ENCODE measurements around the gene ROR2.

The ROR2 gene

DNA sequence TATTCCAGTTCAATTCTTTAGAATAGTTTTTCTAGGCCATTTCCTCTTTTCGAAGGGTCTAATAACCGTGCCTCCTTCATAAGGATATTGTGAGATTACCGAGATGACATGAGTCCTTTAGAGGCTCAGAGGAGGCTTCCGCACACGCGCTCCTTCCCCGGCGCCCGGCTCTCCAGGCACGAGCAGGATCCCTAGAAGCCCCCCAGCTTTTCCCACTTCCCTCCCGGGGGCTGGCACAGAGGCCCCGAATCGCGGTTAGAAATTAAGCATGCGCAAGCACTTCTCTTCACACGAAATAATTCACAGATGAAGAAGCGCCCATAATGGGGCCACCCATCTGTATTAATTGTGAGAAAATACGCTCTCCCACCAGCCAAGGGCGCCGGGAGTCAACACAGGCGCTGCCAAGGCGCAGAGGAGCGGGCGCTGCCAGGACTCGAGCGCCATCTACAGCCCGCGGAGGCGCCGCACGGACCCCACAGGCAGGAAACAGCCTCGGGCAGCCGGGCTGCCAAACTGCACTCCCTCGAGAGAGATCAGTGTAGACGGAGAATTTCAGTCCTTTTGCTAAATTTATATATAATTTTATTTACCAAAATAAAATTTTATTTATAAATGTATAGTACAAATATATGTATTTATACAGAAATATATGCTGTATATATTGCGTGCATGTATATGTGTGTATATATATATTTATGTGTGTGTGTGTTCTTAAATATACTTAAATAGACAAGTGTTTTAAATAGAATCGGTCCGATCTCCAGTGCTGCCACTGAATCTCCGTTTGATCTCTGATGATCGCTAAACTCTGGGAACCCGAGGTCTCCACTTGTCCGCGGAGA, 268.3 kb downstream of the ROR2 start:
- Histone ChIP-seq H3K4me3 (ENCODE audit: low read length) (no peak overlapping the region), H4K8ac (ENCODE audit: low read depth, low read length) (no peak overlapping the region), H3K27ac (ENCODE audit: low read depth, low read length) (no peak overlapping the region), H4K5ac (ENCODE audit: low read length) (no peak overlapping the region), H3K79me1 (ENCODE audit: low read length) (no peaks in the 10 kb centered on the region), H3K79me2 (ENCODE audit: control insufficient read depth, insufficient read depth, low read length) (no peaks in the 10 kb centered on the region), H3K4me2 (ENCODE audit: low read length) (peak overlapping the region; percentile 22), H3K23ac (ENCODE audit: low read length) (no peak overlapping the region), H3K18ac (ENCODE audit: low read length) (no peak overlapping the region), H2BK5ac (ENCODE audit: low read length) (no peak overlapping the region), H3K27me3 (ENCODE audit: insufficient read depth, low read length, poor library complexity) (no peaks in the 10 kb centered on the region), H3K36me3 (ENCODE audit: control insufficient read depth, insufficient read depth, low read length) (no peaks in the 10 kb centered on the region), H3K4me1 (ENCODE audit: control insufficient read depth, low read depth, low read length) (no peaks in the 10 kb centered on the region), H2BK120ac (ENCODE audit: low read depth, low read length) (no peak overlapping the region), H3K56ac (ENCODE audit: low read length) (no peak overlapping the region), H3K4ac (ENCODE audit: low read depth, low read length) (no peak overlapping the region), H2AK5ac (ENCODE audit: low read length) (no peak overlapping the region), H3K9ac (ENCODE audit: low read length) (peak overlapping the region; percentile 21), H2BK15ac (replicated peaks; ENCODE audit: low read depth) (no peak overlapping the region)
- peak; percentile 79 for DNase-seq
- no CpG with 5 or more reads among the region's 43 CpGs for WGBS (ENCODE audit: extremely low coverage, insufficient coverage, low lambda C conversion rate)

GRCh38 chr9:91680998-91681397, 269.0 kb downstream of the ROR2 start:
- Histone ChIP-seq H4K5ac (ENCODE audit: low read length) (no peak overlapping the region), H2AK5ac (ENCODE audit: low read length) (no peak overlapping the region), H3K27me3 (ENCODE audit: insufficient read depth, low read length, poor library complexity) (no peaks in the 10 kb centered on the region), H3K18ac (ENCODE audit: low read length) (no peak overlapping the region), H3K4me3 (ENCODE audit: low read length) (no peak overlapping the region), H2BK5ac (ENCODE audit: low read length) (no peak overlapping the region), H3K9ac (ENCODE audit: low read length) (no peak overlapping the region), H4K8ac (ENCODE audit: low read depth, low read length) (no peak overlapping the region), H2BK15ac (replicated peaks; ENCODE audit: low read depth) (no peak overlapping the region), H2BK120ac (ENCODE audit: low read depth, low read length) (no peak overlapping the region), H3K23ac (ENCODE audit: low read length) (no peak overlapping the region), H3K79me1 (ENCODE audit: low read length) (no peaks in the 10 kb centered on the region), H3K56ac (ENCODE audit: low read length) (no peak overlapping the region), H3K36me3 (ENCODE audit: control insufficient read depth, insufficient read depth, low read length) (no peaks in the 10 kb centered on the region), H3K27ac (ENCODE audit: low read depth, low read length) (no peak overlapping the region), H3K4me2 (ENCODE audit: low read length) (no peak overlapping the region), H3K79me2 (ENCODE audit: control insufficient read depth, insufficient read depth, low read length) (no peaks in the 10 kb centered on the region), H3K4me1 (ENCODE audit: control insufficient read depth, low read depth, low read length) (no peaks in the 10 kb centered on the region), H3K4ac (ENCODE audit: low read depth, low read length) (no peak overlapping the region)
- no CpG with 5 or more reads among the region's 15 CpGs for WGBS (ENCODE audit: extremely low coverage, insufficient coverage, low lambda C conversion rate)
- DNase-seq, result no peak

GRCh38 chr9:91680106-91680505, 269.9 kb downstream of the ROR2 start:
- Histone ChIP-seq H3K27me3 (ENCODE audit: insufficient read depth, low read length, poor library complexity) (no peaks in the 10 kb centered on the region), H2BK15ac (replicated peaks; ENCODE audit: low read depth) (no peak overlapping the region), H3K56ac (ENCODE audit: low read length) (no peak overlapping the region), H2BK5ac (ENCODE audit: low read length) (no peak overlapping the region), H4K5ac (ENCODE audit: low read length) (no peak overlapping the region), H3K18ac (ENCODE audit: low read length) (no peak overlapping the region), H3K9ac (ENCODE audit: low read length) (no peak overlapping the region), H3K23ac (ENCODE audit: low read length) (no peak overlapping the region), H3K4me1 (ENCODE audit: control insufficient read depth, low read depth, low read length) (no peaks in the 10 kb centered on the region), H3K27ac (ENCODE audit: low read depth, low read length) (no peak overlapping the region), H3K79me1 (ENCODE audit: low read length) (no peaks in the 10 kb centered on the region), H3K36me3 (ENCODE audit: control insufficient read depth, insufficient read depth, low read length) (no peaks in the 10 kb centered on the region), H2BK120ac (ENCODE audit: low read depth, low read length) (no peak overlapping the region), H3K4me3 (ENCODE audit: low read length) (no peak overlapping the region), H4K8ac (ENCODE audit: low read depth, low read length) (no peak overlapping the region), H3K4ac (ENCODE audit: low read depth, low read length) (no peak overlapping the region), H3K4me2 (ENCODE audit: low read length) (no peak overlapping the region), H2AK5ac (ENCODE audit: low read length) (no peak overlapping the region), H3K79me2 (ENCODE audit: control insufficient read depth, insufficient read depth, low read length) (no peaks in the 10 kb centered on the region)
- DNase-seq, result no peak
- WGBS (ENCODE audit: extremely low coverage, insufficient coverage, low lambda C conversion rate), result no CpG with 5 or more reads among the region's 9 CpGs

GRCh38 chr9:91678807-91679580, 271.0 kb downstream of the ROR2 start:
- Histone ChIP-seq H3K27ac (ENCODE audit: low read depth, low read length) (no peak overlapping the region), H3K79me2 (ENCODE audit: control insufficient read depth, insufficient read depth, low read length) (no peaks in the 10 kb centered on the region), H3K27me3 (ENCODE audit: insufficient read depth, low read length, poor library complexity) (no peaks in the 10 kb centered on the region), H3K4ac (ENCODE audit: low read depth, low read length) (no peak overlapping the region), H3K18ac (ENCODE audit: low read length) (no peak overlapping the region), H3K4me1 (ENCODE audit: control insufficient read depth, low read depth, low read length) (no peaks in the 10 kb centered on the region), H2BK120ac (ENCODE audit: low read depth, low read length) (no peak overlapping the region), H4K5ac (ENCODE audit: low read length) (no peak overlapping the region), H3K9ac (ENCODE audit: low read length) (no peak overlapping the region), H3K4me3 (ENCODE audit: low read length) (no peak overlapping the region), H3K56ac (ENCODE audit: low read length) (no peak overlapping the region), H2BK5ac (ENCODE audit: low read length) (no peak overlapping the region), H3K23ac (ENCODE audit: low read length) (no peak overlapping the region), H2BK15ac (replicated peaks; ENCODE audit: low read depth) (no peak overlapping the region), H3K79me1 (ENCODE audit: low read length) (no peaks in the 10 kb centered on the region), H4K8ac (ENCODE audit: low read depth, low read length) (peak overlapping the region; percentile 39), H2AK5ac (ENCODE audit: low read length) (no peak overlapping the region), H3K36me3 (ENCODE audit: control insufficient read depth, insufficient read depth, low read length) (no peaks in the 10 kb centered on the region), H3K4me2 (ENCODE audit: low read length) (no peak overlapping the region)
- peak; percentile 44 for DNase-seq
- no CpG with 5 or more reads among the region's 8 CpGs for WGBS (ENCODE audit: extremely low coverage, insufficient coverage, low lambda C conversion rate)

DNA sequence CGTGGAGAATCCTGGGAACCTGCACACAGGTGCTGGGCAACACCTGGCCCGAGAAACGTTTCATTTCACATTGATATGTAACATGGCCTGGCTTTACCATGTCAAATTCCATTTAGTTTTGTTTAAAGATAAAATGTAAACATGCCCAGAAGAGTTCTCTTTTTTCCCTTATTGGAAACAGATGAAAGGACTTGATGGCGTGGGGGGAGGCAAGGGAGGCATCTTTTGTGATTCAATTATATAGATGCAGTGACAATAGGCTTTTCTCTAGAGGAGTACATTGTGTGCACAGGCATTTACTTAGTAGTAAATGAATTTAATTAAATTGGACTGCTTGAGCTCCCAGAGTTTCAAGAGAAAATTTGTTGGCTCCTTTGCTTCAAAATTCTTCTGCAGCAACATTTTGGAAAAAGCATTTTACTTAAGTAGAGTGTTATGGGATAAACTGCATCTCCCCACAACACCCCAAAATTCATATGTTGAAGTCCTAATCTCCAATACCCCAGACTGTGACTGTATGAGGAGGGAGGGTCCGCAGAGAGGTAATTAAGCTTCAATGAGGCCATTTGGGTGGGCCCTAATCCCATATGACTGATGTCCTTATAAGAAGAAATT, 272.1 kb downstream of the ROR2 start:
- WGBS (ENCODE audit: extremely low coverage, insufficient coverage, low lambda C conversion rate), result no CpG with 5 or more reads among the region's 5 CpGs
- H3K23ac ChIP-seq (ENCODE audit: low read length), result no peak overlapping the region
- no peak overlapping the region for H3K18ac ChIP-seq (ENCODE audit: low read length)
- no peaks in the 10 kb centered on the region for H3K4me1 ChIP-seq (ENCODE audit: control insufficient read depth, low read depth, low read length)
- no peak overlapping the region for H3K27ac ChIP-seq (ENCODE audit: low read depth, low read length)
- H3K9ac ChIP-seq (ENCODE audit: low read length), result no peak overlapping the region
- no peaks in the 10 kb centered on the region for H3K79me2 ChIP-seq (ENCODE audit: control insufficient read depth, insufficient read depth, low read length)
- H3K56ac ChIP-seq (ENCODE audit: low read length), result no peak overlapping the region
- H3K4me2 ChIP-seq (ENCODE audit: low read length), result no peak overlapping the region
- H2BK5ac ChIP-seq (ENCODE audit: low read length), result no peak overlapping the region
- no peak overlapping the region for H2BK120ac ChIP-seq (ENCODE audit: low read depth, low read length)
- H3K27me3 ChIP-seq (ENCODE audit: insufficient read depth, low read length, poor library complexity), result no peaks in the 10 kb centered on the region
- no peak overlapping the region for H3K4ac ChIP-seq (ENCODE audit: low read depth, low read length)
- H2BK15ac ChIP-seq (replicated peaks; ENCODE audit: low read depth), result no peak overlapping the region
- no peak overlapping the region for H2AK5ac ChIP-seq (ENCODE audit: low read length)
- H4K8ac ChIP-seq (ENCODE audit: low read depth, low read length), result no peak overlapping the region
- no peak for DNase-seq
- no peaks in the 10 kb centered on the region for H3K79me1 ChIP-seq (ENCODE audit: low read length)
- H3K4me3 ChIP-seq (ENCODE audit: low read length), result no peak overlapping the region
- H4K5ac ChIP-seq (ENCODE audit: low read length), result no peak overlapping the region
- H3K36me3 ChIP-seq (ENCODE audit: control insufficient read depth, insufficient read depth, low read length), result no peaks in the 10 kb centered on the region

Data from mesendoderm (in vitro differentiated cells).